GM12892 (cell line): ENCODE results near the gene SLC9A3.

Source experiments
- POLR2A ChIP-seq: IDR thresholded peaks from 2 replicates; pipeline ENCODE4 v1.6.1; 2011; ENCODE audit warnings: low read depth, low read length, control low read depth
- POLR2AphosphoS5 ChIP-seq: IDR thresholded peaks from 2 replicates; pipeline ENCODE4 v1.6.1; 2011; ENCODE audit warnings: low read depth, low read length, control low read depth
- TAF1 ChIP-seq: IDR thresholded peaks from 2 replicates; pipeline ENCODE4 v1.6.1; 2011; ENCODE audit warnings: low read depth, mild to moderate bottlenecking, control low read depth, low read length, borderline replicate concordance

- TF ChIP-seq POLR2AphosphoS5 (no peak), TAF1 (no peak), POLR2A (no peak)
Observed at GRCh38 chr5:528629-529511, 4.6 kb upstream of the SLC9A3 start.
